HS-5 (cell line): ENCODE data around the gene LGR6.

ENCODE experiments used
- DNase-seq: peaks from one replicate; pipeline ENCODE4 v3.0.0-alpha.2; 2012; ENCODE audit warnings: low read depth

The LGR6 gene

DNA sequence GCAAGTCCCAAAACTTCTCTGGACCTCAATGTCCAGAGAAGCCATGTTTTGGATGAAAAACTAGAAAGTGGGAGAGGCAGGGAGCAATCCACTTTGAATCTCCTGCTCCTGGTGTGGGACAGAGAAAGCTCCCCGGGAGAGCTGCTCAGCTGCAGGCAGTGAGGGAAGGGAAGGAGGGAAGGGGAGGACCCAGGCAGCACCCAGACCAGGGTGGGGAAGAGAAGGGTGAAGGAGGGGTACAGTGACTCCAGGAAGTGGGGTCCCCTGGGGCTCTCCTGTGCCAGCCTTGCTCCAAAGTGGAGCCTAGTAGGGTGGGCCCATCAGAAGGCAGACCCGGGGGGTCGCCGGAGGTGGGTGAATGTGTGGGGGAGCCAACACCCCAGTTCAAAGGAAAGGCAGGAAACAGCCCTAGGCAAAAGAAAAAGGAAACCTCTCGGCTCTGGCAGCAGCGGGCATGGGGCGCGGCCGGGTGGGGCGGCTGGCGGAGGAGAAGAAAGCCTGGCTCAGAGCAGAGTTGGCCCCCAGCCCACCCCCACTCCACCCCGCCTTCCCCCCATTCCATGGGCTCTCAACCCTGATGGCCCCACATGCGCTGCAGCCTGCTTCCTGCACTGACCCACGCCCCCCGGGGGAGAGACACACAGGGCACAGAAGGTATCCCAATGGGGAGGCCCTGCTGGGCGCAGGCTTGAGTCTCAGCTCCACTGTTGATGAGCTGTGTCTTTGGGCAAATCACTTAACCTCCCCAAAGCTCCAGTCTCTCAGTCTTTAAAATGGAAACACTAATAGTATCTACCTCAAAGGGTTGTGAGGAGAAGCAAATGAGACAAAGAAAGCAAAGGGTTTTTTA is 5.7 kb downstream of the LGR6 start:
- DNase-seq, result no peak

DNA sequence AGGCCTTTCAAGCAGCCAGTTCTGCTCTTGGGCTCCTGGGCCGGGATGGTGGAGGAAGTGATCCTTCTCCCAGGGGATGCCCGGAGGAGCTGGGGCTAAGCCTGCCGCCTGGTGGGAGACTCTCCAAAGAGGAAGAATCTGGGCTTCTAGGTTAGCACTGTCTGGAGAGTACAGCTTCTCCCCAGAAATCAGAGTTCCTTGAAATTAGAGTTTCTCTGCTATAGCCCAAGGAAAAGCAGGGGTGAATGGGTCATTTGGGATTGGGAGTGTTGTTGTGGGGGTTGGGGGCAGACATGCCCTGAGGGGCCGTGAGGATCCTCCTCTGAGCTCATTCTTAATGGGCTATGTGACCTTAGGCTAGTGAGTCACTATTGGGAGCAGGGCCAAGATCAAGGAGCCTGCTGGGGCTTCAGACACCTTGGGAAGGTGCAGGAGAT is 6.5 kb downstream of the LGR6 start:
- no peak for DNase-seq

DNA sequence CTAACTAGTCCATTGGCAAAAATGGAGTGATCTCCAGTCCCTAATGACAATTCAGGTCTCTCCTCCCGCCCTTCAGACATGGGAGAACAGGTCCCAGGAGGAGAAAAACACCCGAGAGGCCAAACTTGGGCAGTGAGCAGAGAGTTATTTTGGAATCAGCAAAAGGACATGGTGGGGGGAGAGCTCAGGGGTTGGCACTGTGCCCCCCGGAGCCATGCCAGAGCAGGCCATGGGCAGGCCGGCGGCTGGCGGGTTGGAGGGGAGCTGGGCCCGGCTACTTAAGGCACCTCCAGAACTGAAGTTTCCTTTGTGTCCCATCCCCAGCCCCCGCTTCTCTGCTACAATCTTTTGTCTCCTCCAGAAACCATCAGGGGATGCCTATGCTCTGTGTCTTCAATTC is 7.1 kb downstream of the LGR6 start:
- DNase-seq, result no peak

DNA sequence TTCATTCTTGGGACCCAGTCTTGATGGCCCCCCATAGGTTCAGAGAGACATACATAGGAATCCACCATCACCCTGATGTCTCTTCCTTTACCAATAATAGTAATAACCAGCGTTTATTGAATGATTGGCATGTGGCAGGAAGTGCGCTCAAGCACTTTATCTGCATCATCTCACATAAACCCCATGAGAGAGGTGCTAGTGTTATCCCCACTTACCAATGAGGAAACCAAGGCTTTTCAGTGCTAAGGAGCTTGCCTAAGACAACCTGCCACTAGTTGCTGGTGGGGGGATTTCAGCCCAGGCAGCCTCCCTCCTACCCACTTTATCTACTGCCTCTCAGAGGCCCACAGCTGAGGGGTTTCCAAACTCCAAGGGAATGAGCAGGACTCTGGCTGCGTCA is 7.7 kb downstream of the LGR6 start:
- DNase-seq, result no peak

DNA sequence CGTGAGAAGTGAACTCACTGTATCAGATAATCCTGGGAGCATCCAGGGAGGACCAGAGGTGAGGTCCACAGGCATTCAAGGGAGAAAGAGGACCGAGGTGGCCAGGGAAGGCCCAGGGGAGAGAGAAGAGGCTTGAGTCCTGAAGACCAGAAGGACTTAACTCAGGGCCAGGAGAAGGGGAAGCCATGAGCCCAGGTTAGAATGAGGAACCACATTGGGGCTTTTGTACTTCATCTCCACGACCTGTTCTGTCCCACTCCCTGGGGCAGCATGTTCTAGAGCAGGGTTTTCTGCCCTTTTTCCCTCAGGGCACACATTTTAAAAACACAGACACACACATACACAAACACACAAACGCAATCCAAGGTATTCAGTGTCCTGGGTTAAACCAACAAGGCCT is 8.4 kb downstream of the LGR6 start:
- DNase-seq, result no peak

DNA sequence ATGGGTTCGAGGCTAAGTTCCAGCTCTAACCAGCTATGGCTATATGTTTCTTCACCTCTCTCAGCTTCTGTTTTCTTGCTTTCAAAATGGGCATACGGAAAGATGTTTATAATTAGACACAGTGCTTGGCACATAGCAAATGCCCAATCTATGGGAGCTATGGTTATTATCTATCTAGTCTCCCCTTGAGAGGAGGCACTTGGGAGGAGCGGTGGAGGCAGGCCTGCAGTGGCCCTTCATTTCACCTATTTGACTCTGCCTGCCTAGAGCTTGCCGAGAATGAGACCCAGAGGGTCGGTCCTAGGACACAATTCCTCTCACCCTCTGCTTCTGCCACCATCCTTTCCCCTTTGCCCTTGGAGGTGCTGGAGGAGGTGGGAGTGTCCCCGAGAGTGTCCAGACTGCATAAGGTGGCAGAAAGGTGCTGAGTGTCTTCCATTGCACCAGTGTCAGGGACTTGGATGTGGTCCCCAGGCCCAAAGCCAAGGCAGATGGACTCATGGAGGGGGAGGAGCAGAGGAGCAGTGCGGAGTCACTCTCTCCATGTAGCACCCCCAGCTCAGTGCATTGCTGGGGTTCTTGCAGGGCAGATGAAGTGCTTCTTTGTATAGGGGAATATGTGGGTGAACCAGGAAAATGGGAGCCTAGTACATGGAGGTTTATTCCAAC is 9.0 kb downstream of the LGR6 start:
- no peak for DNase-seq

DNA sequence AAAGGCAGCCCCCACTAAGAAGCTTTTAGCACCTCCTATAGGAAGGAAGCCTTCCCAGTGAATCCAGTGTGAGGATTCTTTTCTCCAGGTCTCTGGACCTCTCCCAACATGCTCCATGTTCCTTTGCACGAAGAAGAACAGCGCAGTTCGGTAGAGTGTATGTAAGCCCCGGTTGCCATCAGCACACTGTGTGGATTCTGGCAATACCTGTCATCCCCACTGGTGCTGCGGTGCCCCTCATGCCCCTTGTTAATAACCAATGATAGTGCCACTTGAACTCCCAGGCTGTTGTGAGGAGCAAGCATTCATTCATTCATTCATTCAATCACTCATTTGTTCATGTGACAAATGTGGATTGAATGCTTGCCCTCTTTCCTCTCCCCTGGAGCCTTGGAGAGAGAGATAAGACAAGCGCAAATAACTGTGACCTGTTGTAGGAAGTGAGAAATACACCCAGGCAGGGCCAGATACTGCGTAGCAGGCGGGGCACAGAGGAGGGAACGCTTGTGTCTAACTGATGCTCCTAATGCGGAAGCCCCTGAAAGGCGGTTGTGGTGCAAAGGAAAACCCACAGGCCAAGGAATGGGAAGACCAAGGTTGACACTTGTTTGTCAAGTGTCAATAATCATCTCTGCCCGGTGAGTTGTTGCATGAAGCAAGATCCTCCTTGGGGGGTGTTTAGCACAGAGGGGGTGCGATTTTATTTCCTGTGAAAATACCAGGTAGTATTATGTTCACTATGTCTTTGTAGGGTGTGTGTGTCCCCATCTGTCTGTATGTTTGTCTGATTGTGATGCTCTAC is 9.8 kb downstream of the LGR6 start:
- DNase-seq, result no peak

DNA sequence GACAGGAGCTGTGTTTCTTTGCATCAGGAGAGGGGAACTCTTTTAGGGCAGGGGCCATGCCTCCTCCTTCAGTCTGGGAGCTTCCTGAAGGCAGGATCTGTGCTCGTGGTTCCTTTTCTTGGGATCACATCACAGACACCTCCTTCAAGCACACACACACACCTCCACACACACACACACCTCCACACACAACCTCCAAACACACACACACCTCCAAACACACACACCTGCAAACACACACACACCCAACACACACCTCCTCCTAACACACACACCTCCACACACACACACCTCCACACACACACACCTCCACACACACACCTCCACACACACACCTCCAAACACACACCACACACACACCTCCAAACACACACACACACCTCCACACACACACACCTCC is 10.5 kb downstream of the LGR6 start:
- DNase-seq, result no peak

DNA sequence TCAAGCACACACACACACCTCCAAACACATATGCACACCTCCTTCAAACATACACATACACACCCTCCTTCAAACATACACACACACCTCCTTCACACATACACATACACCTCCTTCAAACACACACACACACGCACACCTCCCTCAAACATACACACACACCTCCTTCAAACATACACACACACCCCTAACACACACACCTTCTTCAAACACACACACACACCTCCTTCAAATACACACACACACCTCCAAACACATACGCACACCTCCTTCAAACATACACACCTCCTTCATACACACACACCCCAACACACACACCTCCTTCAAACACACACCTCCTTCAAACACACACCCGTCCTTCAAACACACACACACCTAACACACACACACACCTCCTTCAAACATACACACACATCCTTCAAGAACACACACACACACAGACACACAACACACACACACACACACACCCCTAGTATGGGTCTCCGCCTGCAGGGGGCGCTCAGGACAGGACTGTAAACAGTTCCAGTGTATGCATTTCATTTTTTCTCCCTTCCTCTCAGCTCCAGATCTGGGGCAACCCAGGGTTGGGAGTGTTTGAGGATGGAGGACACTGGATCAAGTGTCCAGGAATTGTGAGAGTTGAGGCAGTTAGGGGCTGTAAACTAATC is 12.1 kb downstream of the LGR6 start:
- no peak for DNase-seq

DNA sequence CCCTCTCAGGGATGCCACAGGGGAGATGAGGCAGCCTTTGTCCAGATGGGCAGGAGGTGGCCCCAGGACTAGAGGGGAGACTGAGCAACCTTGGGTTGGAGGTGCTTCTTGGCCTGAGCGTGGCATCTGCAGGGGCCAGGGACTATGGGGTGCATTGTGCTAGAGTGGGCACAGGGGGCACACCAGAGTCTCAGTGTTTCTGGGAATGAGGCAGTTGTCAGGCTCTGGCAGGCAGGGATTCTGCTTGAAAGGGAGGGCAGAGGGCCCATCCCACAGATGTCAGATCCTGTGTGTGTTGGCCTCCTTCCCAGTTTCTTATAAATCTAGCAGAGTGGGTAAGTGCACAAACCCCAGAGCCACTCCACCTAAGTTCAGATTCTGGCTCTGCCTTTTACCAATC is 13.7 kb downstream of the LGR6 start:
- no peak for DNase-seq

DNA sequence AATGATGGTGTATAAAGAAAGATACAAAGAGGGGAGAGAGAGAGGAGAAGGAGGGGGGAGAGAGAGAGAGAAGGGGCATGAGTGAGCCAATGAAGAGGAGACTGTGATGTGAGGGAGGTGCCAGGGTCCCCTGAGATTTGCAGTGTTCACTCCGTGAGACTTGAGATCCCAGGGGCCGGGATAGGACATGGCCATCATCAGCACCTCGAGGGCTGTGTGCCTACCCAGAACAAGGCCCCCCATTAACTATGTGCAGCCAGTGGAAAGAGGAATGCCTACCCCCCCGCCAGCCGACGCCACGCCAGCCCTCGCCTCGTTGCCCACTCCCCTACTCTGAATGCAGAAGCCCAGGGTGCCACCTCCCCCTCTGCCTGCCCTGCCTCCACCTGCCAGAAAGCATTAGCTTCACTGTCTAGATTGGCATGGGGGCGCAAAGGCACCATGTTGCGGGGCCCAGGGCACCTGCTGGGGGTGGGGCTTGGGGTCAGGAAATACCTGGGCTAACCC is 14.8 kb downstream of the LGR6 start:
- no peak for DNase-seq

DNA sequence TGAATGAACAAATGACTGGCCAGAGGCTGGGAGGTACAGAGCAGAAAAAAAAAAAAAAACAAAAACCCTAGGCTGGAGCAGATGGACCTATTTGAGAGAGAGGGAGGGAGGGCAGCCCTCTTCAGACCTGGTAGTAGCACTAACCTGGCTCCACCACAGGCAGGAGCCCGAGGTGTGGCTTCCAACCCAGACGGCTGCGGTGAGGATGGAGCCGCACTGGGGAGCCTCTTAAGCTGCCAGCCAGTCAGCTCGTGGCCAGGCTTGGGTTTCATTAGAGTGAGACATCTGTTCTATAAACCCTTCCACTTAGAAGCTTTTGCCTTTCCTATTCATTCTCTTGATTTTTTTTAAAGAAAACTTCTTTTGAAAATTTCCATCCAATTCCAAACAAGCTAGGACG is 16.8 kb downstream of the LGR6 start:
- no peak for DNase-seq

DNA sequence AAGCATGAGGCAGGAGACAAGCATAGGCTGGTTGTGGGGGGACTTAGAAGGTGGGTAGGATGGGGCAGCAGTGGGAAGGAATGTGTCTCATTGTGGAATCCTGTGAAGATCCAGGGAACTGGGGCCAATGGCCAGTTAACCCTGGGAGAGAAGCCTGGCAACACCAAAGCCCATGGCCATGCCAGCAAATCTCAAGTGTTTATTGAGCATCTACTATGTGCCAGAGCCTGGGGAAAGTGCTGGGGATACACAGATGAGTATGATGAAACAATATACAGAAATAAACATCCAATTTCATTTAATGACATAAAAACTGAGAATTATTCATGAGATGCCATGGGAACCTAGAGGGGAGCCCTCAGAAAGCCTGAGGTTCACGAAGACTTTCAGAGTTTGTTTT is 17.4 kb downstream of the LGR6 start:
- DNase-seq, result no peak

DNA sequence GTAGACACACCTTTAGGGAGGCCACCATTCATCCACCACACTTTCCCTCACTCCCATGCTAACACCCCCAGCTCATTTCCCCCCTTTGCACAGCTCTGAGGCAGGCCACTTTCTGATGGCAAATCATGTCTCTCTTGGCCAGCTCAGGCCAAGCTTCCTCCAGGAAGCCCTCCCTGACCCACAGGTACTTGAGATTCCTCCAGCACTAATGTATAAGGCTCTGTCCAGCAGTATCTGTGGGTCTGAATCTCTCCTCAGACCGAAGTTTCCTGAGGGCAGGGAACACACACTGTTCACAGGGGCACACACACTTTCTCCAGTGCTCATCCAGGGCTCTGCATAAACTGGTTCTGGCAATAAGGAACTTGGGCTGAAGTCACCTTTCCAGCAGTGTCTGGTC is 19.2 kb downstream of the LGR6 start:
- no peak for DNase-seq

DNA sequence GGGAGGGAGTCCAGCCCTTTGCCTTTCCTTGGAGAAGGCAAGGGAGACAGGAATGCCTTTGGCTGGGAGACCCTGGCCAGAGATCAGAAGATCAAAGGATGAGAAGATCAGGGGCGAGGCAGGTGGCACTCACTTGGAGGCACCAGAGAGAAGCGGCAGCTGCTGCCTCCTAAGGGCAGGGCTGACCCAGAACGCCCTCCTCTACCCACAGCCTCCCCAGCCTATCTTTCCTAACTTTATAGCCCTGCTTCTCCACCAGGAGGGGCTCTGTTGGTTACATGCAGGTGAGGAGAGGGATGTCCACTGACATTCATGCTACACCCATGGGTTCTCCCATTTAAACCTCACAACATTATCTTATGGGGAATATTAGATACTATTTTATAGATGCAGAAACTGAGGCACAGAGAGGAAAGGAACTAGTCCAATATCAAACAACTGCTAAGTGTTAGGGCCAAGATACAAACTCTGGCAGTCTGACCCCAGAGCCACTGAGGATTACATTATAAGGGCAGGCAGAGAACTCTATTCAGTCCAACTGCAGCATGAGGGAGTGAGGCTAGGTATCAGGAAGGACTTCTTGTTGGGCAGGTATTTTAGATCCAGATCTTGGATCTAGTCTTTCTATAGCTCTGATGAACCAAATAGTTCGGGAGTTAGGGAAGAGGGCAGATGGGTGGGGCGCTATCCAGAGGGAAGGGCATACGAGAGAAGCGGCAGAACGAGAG is 19.9 kb downstream of the LGR6 start:
- no peak for DNase-seq

DNA sequence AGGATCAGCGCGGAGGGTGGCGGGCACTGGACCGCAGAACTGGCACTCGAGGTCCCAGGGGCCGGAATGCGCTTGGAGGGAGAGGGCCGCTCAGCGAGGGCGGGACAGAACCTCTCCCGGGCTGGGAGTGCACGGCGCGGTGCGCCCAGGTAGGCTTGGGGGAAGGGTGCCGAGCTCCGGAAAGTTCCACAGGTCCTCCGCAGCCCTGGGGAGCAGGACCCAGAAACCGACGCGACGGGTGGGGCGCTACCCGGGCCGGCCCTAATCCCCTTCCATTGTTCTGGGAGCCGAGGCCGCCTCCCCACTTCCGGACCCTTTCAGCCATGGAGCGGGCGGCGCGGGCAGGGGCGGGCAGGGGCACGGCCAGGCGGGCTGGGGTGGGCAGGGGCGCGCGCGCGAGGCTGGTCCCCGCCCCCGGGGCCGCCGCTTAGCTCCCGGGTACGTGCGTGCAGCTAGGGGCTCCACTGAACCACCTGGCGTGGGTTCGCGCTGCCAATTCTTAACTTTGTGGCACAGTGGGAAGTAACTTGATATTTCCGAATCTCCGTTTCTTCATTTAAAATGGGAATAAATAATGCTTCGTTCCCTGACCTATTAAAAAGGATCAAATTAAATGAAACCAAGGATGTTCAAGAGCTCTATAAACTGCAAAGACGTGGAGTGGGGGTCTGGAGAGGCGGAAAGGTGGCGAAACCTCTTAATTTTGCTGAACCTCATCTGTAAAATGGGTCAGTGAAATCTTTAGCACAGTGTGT is 20.7 kb downstream of the LGR6 start:
- DNase-seq, result no peak

DNA sequence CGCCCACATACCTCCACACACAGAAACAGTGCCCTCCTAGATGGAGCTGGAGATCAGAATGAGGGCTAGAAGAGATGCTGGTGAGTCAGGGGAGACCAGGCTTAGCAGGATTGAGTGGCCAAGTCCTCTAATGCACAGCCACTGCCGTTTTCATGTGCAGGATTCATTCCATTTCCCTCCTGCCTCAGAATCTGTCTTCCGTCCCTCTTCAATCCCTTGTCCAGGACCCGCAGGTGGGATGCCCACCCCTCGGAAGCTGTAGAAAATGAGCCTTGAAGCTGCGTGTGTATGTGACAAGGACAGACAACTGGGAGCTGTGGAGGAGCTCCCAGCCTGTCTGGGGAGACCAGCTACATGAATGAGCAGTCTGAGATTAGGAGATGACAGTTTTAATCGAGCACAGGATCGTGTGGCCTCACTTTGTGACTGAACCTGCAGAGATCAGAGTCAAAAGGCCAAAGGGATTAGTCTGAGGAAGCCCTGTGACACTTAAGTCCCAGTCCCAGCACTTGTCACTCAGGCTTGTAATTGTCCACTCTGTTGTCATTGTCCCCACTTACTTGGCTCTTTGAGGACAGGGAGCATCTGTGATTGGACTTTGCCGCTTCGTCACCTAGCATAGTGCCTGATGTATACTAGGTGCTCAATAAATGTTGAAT is 22.0 kb downstream of the LGR6 start:
- DNase-seq, result no peak

DNA sequence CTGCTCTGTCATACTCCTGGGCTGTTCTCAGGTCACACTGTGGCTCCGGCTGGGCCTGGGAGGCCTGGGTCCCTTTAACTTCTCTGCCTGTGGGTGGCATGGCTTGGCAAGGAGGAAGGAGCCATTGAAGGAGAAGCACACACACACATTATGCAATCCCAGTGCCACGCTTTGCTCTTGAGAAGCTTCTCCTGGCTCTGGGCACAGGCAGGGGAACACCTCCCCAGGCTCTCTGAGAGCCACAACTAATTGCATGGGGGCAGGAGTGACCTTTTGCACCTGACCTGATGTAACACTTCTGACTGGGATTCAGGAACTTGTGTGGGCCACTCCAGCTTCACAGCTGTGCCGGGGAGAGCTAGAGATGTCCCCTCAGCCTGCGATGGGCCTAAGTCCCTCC is 23.1 kb downstream of the LGR6 start:
- DNase-seq, result no peak

DNA sequence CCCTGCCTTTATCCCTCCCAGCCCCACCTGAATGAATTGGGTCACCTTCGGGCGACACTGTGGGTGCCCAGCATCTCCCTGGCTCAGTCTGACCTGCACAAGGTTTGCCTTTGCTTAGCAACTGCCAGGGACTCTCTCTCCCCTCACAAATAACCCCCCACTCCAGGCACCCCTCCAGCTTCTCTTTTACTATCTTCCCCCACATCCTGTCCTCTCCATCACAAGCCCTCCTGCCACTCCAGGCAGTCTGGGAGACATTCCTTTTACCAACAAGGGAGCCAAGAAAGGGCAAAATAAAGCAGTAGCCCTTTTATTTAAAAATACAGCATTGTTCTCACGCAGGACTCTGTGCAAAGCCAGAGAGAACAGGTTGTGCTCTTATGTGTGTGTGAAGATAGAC is 23.9 kb downstream of the LGR6 start:
- DNase-seq, result no peak

DNA sequence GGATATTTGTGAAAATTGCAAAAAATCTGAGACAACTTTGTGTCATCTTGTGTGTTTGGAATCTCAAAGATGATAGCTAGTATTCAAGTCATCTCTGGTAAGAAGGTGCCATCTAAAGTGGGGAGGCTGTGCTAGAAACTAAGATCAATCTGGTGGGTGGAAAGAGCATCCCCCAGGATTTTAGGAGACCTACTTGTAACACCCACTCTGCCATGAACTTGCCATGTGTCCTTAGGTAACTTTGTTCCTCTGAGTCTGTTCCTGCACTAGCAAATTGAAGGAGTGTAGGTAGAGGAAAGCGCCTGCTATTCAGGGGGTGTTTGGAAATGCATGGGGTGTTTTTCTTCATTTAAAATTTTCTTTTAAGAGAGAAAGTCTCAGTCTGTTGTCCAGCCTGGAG is 24.4 kb downstream of the LGR6 start:
- DNase-seq, result no peak
